Bone marrow (tissue), 2 donors: ENCODE measurements around the gene EIF4B.
"Not testable (repeated sequence)": the region's sequence is repeated elsewhere in the genome, so short reads cannot be mapped to it uniquely, and the experiment has no call there.

Source experiments
- DNase-seq, 2 donors: peaks; one replicate each; lab custom pipeline; 2025; lab: John Stamatoyannopoulos, UW

The EIF4B gene

GRCh38 chr12:52992699-52993557 is 13.3 kb upstream of the EIF4B start:
- no peak for DNase-seq

- DNase-seq = no peak
Observed at GRCh38 chr12:52993558-52993869, 12.7 kb upstream of the EIF4B start.

DNA sequence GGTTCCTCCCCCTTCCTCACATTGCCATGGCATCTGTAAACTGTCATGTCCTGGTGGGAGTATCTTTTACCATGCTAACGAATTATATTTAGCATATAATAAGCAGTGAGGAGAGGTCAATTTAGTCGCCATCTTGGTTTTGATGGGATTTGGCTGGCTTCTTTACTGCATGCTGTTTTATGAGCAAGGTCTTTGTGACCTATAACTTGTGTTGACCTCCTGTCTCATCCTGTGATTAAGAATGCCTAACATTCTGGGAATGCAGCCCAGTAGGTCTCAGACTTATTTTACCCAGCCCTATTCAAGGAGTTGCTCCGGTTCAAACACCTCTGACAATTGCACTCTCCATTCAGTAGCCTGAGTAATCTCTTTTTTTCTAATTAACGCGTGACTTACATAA is 2.1 kb upstream of the EIF4B start:
- no peak for DNase-seq

GRCh38 chr12:53004582-53004981 is 1.7 kb upstream of the EIF4B start:
- DNase-seq = no peak

DNA sequence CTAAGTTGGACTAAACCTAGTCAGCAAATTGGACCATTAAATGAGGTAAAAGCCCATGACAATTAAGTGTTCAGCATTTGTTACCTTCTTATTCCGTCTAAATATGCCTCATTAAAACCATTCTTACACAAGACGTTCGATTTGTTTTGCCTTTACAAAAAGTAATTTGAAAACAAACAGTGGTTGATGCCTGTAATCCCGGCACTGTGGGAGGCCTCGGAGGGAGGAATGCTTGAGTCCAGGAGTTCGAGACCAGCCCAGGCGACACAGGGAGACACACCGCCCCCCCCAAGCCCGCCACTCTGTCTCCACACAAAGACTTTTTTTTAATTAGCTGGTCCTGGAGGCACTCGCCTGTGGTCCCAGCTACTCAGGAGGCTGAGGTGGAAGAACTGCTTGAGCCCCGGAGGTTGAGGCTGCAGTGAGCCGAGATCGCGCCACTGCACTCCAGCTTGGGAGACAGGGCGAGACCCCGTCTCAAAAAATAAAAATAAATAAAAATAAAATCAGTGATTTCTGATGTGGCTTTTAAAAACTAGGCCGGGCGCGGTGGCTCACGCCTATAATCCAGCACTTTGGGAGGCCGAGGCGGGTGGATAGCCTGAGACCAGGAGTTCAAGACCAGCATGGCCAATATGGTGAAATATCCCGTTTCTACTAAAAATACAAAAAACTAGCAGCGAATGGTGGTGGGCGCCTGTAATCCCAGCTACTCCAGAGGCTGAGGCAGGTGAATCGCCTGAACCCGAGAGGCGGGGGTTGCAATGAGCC is 856 bp upstream of the EIF4B start:
- DNase-seq = no peak

DNA sequence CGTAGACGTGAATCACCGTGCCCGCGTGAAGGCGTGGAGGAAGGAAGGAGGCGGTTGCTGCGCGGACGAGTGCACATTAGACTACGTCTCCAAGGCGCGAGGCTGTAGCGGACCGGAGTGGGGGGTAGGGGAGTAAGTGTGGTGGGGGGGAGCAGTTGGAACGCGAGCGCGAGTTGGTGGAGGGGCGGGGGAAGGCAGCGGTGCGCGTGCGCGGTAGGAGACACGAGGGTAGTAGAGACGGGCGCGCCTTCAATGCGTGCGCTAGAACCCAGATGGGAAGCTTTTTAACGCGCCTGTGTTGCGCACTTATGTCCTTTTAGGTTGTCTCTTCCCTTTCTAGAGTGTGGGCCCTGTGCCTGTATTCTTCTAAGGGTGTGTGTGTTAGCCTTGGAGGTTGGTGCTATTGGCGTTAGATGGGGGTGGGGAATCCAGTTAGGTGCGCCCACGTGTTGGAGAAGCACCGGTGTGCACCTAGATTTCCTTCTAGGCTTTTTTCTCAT is 604 bp downstream of the EIF4B start:
- peak; percentile 58 to 80 for DNase-seq

DNA sequence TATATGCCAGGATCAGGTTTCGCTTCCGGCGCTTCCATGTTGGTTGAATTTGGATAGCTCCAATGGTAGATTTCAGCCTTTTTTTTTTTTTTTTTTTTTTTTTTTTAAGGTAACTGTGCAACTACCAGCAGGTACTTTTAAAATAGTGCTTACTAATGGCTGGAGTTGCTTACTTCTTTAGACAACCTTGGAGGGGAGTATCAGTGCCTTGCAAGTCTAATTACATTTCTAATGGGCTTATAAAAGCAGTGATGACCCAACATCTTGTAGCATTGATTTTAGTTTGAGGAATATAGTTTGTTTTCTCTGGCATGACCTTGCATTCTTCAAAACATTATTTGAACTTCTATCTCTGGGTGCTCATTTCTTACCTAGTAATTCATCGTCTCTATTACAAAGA is 1.1 kb downstream of the EIF4B start:
- DNase-seq = no peak

DNA sequence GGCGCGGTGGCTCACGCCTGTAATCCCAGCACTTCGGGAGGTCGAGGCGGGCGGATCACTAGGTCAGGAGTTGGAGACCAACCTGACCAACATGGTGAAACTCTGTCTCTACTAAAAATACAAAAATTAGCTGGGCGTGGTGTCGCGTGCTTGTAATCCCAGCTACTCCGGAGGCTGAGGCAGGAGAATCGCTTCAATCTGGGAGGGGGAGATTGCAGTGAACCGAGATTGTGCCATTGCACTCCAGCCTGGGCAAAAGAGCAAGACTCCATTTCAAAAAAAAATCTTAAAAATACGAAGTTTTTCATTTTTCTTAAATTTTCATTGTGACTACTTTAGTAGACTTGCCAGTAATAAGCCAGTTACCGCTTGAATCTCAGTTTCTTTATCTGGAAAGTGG is 2.5 kb downstream of the EIF4B start:
- DNase-seq = not testable (repeated sequence)

GRCh38 chr12:53010955-53011354 is 4.7 kb downstream of the EIF4B start:
- no peak for DNase-seq

GRCh38 chr12:53011889-53012288 is 5.6 kb downstream of the EIF4B start:
- DNase-seq = no peak

DNA sequence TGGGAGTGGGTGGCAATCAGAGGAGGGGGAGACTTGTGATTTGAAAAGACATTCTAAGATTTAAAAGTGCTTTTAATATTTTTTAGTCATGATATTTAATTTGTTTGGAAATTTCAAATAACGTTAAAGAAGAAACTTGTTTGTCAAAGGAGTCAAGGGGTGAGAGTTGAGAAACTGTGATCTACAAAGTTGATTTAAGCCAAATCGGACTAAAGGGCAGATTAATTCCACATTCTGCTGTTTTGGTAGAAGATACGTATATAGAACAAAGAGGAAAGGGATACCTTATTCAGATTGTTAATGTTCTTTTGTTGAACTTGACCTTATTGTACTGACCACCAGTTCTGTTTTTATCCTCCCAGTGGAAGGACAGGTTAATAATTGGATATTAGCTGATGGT is 6.7 kb downstream of the EIF4B start:
- DNase-seq = no peak

DNA sequence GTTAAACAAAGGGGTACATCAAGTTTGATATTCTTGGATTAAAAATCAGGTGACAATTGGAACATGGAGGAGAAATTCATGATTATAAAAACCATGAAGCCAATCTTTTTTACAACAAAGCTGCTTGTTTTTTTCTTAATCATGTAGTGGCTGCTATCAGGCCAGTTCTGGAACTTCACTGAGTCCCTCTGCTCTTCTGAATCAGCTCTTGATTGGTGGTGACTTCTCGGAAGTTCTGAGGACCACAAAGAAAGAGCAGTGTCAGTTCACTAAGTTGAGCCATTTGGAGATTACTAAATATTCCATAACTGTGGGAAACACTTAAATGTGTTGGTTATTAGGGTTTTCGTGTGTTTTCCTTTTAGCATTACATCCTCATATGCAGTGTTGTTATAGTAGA is 8.5 kb downstream of the EIF4B start:
- DNase-seq = no peak

DNA sequence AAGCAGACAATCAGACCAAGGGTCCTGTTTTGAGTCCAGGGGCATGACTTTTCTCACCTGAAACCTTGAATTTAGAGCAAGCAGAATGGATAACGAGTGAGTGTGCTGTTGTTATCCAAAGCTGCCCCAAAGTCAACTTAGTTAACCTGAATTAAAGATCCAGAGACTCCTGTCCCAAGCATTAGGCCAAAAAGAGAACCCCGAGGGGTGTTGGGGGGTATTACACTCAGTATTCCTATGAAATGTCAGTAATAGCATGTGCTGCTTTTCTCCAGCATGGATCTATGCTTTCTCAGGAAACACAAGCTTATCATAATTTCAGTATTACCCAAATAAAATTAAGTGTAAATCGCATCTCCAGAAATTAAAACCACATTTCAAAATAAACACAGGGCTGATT is 19.0 kb downstream of the EIF4B start:
- no peak for DNase-seq

DNA sequence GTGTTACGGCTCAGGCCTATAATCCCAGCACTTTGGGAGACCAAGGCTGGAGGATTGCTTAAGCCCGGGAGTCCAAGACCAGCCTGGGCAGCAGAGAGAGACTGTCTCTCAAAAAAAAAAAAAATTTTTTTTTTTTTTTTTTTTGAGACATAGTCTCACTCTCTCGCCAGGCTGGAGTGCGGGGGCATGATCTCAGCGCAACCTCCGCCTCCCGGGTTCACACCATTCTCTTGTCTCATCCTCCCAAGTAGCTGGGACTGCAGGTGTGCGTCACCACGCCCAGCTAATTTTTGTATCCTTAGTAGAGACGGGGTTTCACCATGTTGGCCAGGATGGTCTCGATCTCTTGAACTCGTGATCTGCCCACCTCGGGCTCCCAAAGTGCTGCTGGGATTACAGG is 20.8 kb downstream of the EIF4B start:
- DNase-seq = not testable (repeated sequence)

- no peak for DNase-seq
Observed at GRCh38 chr12:53031616-53032015, 25.4 kb downstream of the EIF4B start.

GRCh38 chr12:53033832-53034231 is 27.6 kb downstream of the EIF4B start:
- DNase-seq = not testable (repeated sequence)

DNA sequence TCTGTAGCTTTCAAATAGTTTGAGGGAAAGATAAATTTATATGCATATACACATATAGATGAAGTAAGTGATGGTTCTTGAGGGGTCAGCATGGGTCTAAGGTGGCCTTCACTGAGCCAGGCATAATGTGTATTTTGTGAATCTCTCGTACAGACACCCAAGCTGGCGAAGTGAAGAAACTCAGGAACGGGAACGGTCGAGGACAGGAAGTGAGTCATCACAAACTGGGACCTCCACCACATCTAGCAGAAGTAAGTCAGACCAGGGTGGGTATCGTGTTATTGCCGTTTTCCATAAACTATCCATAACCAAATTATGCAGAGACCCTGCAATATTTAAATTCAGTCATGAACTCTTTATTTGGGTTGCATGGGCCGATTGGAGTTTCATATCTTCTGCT is 28.2 kb downstream of the EIF4B start:
- DNase-seq = no peak

DNA sequence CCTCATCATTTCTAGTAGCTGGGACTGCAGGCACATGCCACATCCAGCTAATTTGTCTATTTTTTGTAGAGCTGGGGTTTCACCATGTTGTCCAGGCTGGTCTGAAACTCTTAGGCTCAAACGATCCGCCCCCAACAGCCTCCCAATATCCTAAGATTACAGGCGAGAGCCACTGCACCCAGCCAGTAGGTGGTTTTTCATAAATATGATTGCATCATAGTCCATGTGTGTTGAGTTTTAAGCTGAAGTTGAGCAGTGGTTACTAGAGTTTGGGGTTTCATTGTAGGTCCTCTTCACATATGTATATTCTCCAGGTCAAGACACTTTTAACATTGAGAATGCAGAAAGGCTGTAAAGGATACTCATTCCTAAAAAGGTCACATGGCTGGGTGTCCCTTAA is 30.5 kb downstream of the EIF4B start:
- DNase-seq = no peak

DNA sequence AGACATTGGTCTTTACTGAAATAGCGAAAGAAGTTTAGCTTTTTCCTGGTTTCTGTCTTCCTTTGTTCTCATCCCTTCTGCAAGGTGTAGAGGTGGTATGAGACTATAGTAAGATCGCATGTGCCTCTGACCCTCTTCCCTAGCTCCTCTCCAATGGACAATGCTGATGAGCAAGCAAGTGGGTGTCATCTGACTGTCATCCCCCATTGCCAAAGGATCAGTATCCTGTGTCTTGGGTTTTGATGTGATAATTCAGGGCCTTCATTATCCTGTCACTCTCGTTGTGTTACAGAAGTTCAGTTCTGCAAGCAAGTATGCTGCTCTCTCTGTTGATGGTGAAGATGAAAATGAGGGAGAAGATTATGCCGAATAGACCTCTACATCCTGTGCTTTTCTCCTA is 33.6 kb downstream of the EIF4B start:
- DNase-seq = no peak

DNA sequence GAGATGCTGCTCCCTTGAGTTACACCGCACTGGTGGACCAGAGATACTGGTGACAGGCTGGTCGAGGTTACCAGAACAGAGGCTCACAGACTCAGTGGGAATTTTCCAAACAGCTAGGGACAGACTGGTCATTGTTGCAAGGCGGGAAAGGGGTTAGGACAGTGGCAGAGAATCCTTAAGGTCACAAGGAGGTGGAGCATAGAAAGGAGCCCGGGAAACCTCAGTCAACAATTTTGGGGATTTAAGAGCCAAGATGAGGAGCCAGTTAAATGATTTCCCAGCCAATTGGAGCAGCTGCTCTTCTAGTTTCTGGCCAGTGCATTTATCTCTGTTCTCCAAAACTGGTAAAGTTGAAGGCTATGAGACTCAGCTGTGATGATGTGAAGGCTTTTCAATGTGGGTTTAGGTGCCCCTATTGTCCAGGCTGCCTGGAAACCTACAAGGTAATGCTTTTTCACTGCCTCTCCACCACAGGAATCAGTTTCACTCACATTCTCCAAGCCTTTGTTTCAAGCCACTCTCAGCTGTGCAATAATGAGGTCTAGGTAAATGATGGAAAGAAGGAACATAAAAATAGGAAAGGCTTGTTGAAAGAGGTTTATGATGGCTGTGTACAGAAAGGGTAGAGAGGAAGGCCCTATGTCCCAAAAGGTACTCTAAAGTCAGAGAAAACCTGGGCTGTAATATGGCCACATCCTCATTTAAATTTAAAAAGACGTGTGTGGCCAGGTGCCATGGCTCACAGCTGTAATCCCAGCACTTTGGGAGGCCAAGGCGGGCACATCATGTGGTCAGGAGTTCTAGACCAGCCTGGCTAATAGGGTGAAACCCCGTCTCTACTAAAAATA is 36.6 kb downstream of the EIF4B start:
- no peak for DNase-seq

DNA sequence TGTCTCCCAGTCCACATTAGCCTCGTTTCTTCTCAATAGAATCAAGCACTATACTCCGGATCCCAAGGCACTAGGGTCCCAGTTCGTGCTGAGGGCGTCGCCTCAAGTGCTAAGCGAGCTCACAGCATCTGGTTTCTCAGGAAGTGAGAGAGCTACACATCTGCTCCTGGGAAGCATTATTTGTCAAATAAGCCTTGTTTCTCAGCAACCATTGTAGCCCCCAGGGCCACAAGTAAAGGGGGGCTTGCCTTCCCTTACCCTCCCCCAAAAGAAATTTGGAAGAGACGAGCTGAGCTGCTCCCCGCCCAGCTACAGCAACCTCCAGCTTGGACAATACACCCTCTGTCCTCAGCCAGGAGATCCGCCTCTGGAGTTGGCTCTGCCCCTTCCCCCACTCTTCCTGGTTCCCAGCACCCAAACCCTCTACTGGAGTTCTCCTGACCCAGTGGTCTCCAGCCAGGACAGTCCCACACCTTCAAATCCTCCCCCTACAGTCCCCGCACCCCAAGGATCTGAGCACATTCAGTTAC is 37.9 kb downstream of the EIF4B start:
- DNase-seq = no peak
